Effector memory CD4-positive, alpha-beta T cell (primary cell): ENCODE data around the gene ARRDC2.

Experiments
- DNase-seq, 3 donors: peaks; one replicate each; pipeline ENCODE4 v3.0.0-alpha.2; 2020
- H3K27ac ChIP-seq: 2 replicates; pipeline ENCODE4 v1.7.0; 2013; ENCODE audit warnings: mild to moderate bottlenecking, low read length, moderate library complexity; ENCODE audit not compliant: insufficient read depth, poor library complexity, severe bottlenecking
- H3K27me3 ChIP-seq: replicated peaks from 2 replicates; pipeline ENCODE4 v1.7.0; 2013; ENCODE audit warnings: mild to moderate bottlenecking, low read length; ENCODE audit not compliant: insufficient read depth, control insufficient read depth, poor library complexity, severe bottlenecking
- H3K36me3 ChIP-seq: 2 replicates; pipeline ENCODE4 v1.7.0; 2013; ENCODE audit warnings: mild to moderate bottlenecking, low read length, moderate library complexity; ENCODE audit not compliant: control insufficient read depth, insufficient read depth
- H3K4me1 ChIP-seq: 2 replicates; pipeline ENCODE4 v1.7.0; 2013; ENCODE audit warnings: low read length, mild to moderate bottlenecking; ENCODE audit not compliant: control insufficient read depth, insufficient read depth, poor library complexity, severe bottlenecking
- H3K4me3 ChIP-seq: 2 replicates; pipeline ENCODE4 v1.7.0; 2013; ENCODE audit warnings: low read length, low read depth, mild to moderate bottlenecking; ENCODE audit not compliant: insufficient read depth, poor library complexity, severe bottlenecking
- H3K9me3 ChIP-seq: 2 replicates; pipeline ENCODE4 v1.7.0; 2013; ENCODE audit warnings: mild to moderate bottlenecking, low read length, moderate library complexity; ENCODE audit not compliant: control insufficient read depth

The ARRDC2 gene

GRCh38 chr19:17988161-17988560, 19.8 kb upstream of the ARRDC2 start:
- H3K27me3 ChIP-seq, result no peaks in the 10 kb centered on the region

GRCh38 chr19:17989425-17990094, 18.4 kb upstream of the ARRDC2 start:
- no peak for DNase-seq
- no peaks in the 10 kb centered on the region for H3K36me3 ChIP-seq
- H3K4me3 ChIP-seq, result no peak overlapping the region
- H3K9me3 ChIP-seq, result no peaks in the 10 kb centered on the region
- no peaks in the 10 kb centered on the region for H3K4me1 ChIP-seq
- no peaks in the 10 kb centered on the region for H3K27me3 ChIP-seq
- H3K27ac ChIP-seq, result no peak overlapping the region

More at GRCh38 chr19:17988161-17988560, 19.8 kb upstream of the ARRDC2 start:
- Histone ChIP-seq H3K27ac (no peak overlapping the region), H3K9me3 (no peaks in the 10 kb centered on the region), H3K36me3 (no peaks in the 10 kb centered on the region), H3K4me3 (no peak overlapping the region), H3K4me1 (no peaks in the 10 kb centered on the region)
- no peak for DNase-seq

DNA sequence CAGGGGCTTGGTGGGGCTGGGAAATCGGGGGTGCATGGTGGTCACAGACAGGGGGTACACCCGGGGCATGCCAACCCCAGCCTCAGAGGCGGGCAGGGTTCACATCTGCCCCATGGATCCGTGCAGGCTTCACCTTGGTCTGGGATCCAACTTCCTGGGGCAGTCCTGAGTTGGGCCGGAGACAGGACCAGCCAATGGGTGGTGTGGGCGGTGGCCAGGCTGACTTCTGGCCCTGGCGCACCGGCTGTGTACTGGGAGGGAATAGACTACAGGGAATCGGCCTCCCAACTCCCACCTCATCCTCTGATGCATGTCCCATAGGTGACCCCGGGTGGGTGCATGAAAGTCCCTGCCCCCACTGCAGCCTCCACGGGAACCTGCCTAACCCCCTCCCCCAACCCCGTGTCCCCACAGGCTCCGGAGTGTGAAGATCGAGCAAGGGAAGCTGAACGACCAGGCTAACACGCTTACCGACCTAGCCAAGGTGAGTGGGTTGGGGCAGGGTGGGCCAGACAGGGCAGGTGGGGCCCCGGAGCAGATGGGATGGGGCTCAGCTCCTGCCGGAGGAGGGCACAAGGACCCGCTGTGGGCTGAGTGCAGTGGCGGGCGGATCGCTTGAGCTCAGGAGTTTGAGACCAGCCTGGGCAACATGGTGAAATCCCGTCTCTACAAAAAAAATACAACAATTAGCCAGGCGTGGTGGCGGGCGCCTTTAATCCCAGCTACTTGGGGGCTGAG, 14.7 kb upstream of the ARRDC2 start:
- peaks cover 6% of the 10 kb centered on the region for H3K4me1 ChIP-seq
- no peaks in the 10 kb centered on the region for H3K36me3 ChIP-seq
- H3K27me3 ChIP-seq, result no peaks in the 10 kb centered on the region
- H3K27ac ChIP-seq, result no peak overlapping the region
- no peak for DNase-seq
- no peaks in the 10 kb centered on the region for H3K9me3 ChIP-seq
- H3K4me3 ChIP-seq, result no peak overlapping the region

GRCh38 chr19:17996826-17997316, 11.1 kb upstream of the ARRDC2 start:
- Histone ChIP-seq H3K4me1 (peaks cover 14% of the 10 kb centered on the region), H3K4me3 (no peak overlapping the region), H3K27ac (no peak overlapping the region), H3K36me3 (no peaks in the 10 kb centered on the region), H3K27me3 (no peaks in the 10 kb centered on the region), H3K9me3 (no peaks in the 10 kb centered on the region)
- peak; percentile 68 to 81 (median 76) for DNase-seq

GRCh38 chr19:17997969-17998826, 9.8 kb upstream of the ARRDC2 start:
- no peak for DNase-seq
- H3K4me3 ChIP-seq, result no peak overlapping the region
- no peak overlapping the region for H3K27ac ChIP-seq
- peaks cover 18% of the 10 kb centered on the region for H3K4me1 ChIP-seq
- H3K9me3 ChIP-seq, result no peaks in the 10 kb centered on the region
- no peaks in the 10 kb centered on the region for H3K27me3 ChIP-seq
- H3K36me3 ChIP-seq, result no peaks in the 10 kb centered on the region

GRCh38 chr19:17998827-17999150, 9.2 kb upstream of the ARRDC2 start:
- H3K9me3 ChIP-seq, result no peaks in the 10 kb centered on the region
- H3K27me3 ChIP-seq, result no peaks in the 10 kb centered on the region
- peaks cover 18% of the 10 kb centered on the region for H3K4me1 ChIP-seq
- H3K4me3 ChIP-seq, result no peak overlapping the region
- H3K36me3 ChIP-seq, result no peaks in the 10 kb centered on the region
- no peak for DNase-seq
- no peak overlapping the region for H3K27ac ChIP-seq

DNA sequence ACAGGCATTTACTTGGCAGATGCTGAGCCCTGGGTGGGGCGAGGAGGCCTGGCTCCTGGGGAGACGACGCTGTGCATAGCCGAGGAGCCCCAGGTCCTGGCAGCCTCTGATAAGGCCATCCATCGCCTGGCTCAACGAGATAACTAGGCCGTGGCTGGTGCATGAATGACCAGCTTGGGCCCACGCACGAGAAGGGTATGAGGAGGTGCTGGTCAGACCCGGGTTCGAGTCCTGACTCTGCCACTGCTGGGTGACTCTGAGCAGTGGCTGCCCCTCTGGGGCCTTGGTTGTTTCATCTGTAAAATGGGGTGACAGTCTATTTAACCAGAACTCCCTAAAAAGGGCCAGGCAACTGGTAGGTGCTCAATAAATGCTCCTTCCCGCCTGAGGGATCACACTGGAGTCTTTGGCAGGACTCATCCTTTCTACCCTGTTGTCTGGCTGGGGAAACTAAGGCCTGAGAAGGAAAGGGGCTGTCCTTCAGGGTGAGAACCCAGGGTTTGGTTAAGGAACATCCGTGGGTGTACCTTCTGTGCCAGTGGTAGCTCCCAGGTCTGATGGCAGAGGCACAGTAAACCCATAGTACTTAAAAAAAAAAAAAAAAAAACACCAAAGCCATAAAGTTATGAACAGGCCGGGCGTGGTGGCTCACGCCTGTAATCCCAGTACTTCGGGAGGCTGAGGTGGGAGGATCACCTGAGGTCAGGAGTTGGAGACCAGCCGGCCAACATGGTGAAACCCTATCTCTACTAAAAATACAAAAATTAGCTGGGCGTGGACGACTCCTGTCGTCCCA, 8.1 kb upstream of the ARRDC2 start:
- no peaks in the 10 kb centered on the region for H3K36me3 ChIP-seq
- H3K4me1 ChIP-seq, result peaks cover 18% of the 10 kb centered on the region
- no peak overlapping the region for H3K4me3 ChIP-seq
- peak overlapping the region; percentile 95 for H3K27ac ChIP-seq
- no peaks in the 10 kb centered on the region for H3K9me3 ChIP-seq
- DNase-seq, result no peak
- no peaks in the 10 kb centered on the region for H3K27me3 ChIP-seq

DNA sequence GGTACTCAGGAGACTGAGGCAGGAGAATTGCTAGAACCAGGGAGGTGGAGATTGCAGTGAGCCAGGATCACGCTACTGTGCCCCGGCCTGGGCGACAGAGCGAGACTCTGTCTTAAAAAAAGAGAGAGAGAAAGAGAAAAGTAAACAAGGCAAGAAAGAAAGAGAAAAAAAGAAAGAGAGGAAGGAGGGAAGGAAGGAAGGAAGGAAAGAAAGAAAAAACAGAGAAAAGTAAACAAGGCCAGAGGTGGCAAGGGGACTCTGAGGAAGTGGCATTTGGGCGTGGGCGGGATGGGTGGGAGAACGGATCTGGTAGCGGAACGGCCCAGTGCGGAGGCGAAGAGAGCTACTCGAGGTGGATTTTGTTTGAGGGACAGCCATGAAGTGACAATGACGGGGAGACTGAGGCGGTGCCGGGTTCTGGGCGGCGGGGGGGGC, 7.5 kb upstream of the ARRDC2 start:
- Histone ChIP-seq H3K4me1 (peaks cover 18% of the 10 kb centered on the region), H3K27me3 (no peaks in the 10 kb centered on the region), H3K9me3 (no peaks in the 10 kb centered on the region), H3K27ac (peak overlapping the region; percentile 95), H3K36me3 (no peaks in the 10 kb centered on the region), H3K4me3 (no peak overlapping the region)
- DNase-seq, result no peak

- no peaks in the 10 kb centered on the region for H3K27me3 ChIP-seq
- H3K27ac ChIP-seq, result peak overlapping the region; percentile 95
- no peaks in the 10 kb centered on the region for H3K9me3 ChIP-seq
- no peaks in the 10 kb centered on the region for H3K36me3 ChIP-seq
- H3K4me1 ChIP-seq, result peaks cover 18% of the 10 kb centered on the region
- DNase-seq, result peak; percentile 91 to 96 (median 96)
- peak overlapping the region; percentile 58 for H3K4me3 ChIP-seq
Measured at GRCh38 chr19:18000915-18001776, 6.8 kb upstream of the ARRDC2 start.
